Keratinocyte (primary cell): ENCODE results near the gene SPON1.
"Not testable (repeated sequence)": the region's sequence is repeated elsewhere in the genome, so short reads cannot be mapped to it uniquely, and the experiment has no call there.

ENCODE experiments used
- EZH2 ChIP-seq: IDR thresholded peaks from one replicate; pipeline ENCODE4 v1.6.1; 2012; ENCODE audit warnings: inconsistent platforms, mild to moderate bottlenecking, low read length, moderate library complexity
- TF ChIP-seq, protein P1 (sequence below), 3 experiments: IDR thresholded peaks in 1 of 3; conservative IDR thresholded peaks in 1 of 3; optimal IDR thresholded peaks in 1 of 3; 2 replicates in 2 of 3; 3 replicates in 1 of 3; pipeline versions ENCODE3 to v1.5.1; 2011; ENCODE audit warnings: low read length in 3 of 3, mild to moderate bottlenecking in 3 of 3, moderate library complexity in 2 of 3, control low read depth in 1 of 3, inconsistent platforms in 1 of 3; ENCODE audit not compliant: insufficient read depth in 2 of 3; ENCODE audit errors: extremely low read depth in 1 of 3

DNA sequence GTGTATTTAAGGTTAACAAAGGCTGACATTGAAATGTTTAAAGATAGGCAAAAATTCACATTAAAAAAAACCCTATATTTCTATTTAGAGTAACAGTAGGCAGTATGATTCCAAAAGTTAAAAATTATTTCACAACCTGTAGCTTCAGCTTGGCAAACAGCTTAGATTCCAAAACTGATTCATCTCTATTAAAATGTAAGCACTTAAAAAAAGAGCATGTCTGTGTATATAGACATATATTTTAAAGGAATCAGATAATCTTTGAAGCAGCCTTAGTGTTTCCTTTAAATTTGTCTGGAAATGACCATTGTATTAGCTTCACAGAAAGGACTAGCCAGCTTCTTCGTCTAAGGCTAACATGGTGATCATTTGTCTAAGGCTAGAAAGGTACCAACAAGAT is 316.3 kb downstream of the SPON1 start:
- TF ChIP-seq, protein P1, sequence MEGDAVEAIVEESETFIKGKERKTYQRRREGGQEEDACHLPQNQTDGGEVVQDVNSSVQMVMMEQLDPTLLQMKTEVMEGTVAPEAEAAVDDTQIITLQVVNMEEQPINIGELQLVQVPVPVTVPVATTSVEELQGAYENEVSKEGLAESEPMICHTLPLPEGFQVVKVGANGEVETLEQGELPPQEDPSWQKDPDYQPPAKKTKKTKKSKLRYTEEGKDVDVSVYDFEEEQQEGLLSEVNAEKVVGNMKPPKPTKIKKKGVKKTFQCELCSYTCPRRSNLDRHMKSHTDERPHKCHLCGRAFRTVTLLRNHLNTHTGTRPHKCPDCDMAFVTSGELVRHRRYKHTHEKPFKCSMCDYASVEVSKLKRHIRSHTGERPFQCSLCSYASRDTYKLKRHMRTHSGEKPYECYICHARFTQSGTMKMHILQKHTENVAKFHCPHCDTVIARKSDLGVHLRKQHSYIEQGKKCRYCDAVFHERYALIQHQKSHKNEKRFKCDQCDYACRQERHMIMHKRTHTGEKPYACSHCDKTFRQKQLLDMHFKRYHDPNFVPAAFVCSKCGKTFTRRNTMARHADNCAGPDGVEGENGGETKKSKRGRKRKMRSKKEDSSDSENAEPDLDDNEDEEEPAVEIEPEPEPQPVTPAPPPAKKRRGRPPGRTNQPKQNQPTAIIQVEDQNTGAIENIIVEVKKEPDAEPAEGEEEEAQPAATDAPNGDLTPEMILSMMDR (optimal IDR thresholded peaks at IDR 0.05 in 1 of 3, IDR thresholded peaks at IDR 0.05 in 1 of 3, conservative IDR thresholded peaks at IDR 0.05 in 1 of 3; ENCODE audit: extremely low read depth in 1 of 3, insufficient read depth in 2 of 3, low read length in 3 of 3): not testable (repeated sequence)
- TF ChIP-seq EZH2: not testable (repeated sequence)
